ENCODE measurements around the gene NPHP3.
A peak's percentile ranks its signal among the peaks of the same experiment; 100 is the strongest.

Gene NPHP3

DNA sequence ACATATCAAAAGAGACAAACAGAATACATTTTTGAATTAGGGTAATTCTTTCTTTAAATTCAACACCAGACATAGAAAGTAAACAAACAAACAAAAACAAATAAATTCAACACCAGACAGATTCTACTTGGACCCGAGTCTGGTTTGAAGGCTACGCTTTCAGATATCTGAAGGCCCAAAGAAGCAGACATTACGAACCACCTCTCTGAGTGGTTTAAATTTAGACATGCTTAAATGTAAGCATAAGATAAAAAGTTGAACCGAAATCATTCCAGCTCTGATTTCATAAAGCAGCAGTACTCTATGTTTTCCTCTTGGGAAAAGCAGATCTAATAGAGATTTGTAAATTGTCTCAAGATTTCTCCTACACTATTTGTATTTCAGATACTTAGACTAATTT lies 32.2 kb downstream of the NPHP3 start:
- no peak for DNase-seq (ENCODE audit: low spot score)

DNA sequence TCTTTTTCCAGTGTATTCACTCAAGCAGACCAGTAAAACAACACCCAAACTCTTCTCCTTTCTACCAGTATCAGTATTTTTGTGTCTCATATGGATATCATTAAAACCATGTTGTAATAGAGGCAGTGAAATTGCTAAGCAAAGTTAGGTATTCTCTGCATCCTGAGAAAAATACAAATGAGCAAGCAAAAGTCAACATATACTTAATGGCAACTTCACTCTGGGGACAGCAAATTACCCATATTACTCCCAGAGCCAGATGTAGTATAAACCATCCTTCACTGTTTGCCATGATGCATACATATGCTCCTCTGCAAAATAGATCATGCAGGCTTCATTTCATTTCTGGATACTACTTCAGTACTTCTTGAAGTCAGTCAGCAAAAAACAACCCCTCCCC lies 40.0 kb downstream of the NPHP3 start:
- DNase-seq (ENCODE audit: low spot score) = no peak

DNA sequence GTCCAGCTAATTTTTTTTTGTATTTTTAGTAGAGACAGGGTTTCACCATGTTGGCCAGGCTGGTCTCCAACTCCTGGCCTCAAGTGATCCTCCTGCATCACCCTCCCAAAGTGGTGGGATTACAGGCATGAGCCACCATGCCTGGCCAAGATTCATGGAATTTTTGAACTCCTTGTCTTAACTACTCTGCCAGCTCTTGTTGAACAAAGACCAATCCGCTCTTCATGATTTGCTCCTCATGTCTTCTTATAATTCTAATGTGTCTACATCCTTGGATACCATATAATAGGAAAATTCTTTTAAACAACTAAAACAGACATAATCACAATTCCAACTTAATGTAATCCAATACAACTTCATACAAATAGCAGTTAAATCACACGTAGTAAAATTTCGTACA lies 40.8 kb downstream of the NPHP3 start:
- no peak for DNase-seq (ENCODE audit: low spot score)

DNA sequence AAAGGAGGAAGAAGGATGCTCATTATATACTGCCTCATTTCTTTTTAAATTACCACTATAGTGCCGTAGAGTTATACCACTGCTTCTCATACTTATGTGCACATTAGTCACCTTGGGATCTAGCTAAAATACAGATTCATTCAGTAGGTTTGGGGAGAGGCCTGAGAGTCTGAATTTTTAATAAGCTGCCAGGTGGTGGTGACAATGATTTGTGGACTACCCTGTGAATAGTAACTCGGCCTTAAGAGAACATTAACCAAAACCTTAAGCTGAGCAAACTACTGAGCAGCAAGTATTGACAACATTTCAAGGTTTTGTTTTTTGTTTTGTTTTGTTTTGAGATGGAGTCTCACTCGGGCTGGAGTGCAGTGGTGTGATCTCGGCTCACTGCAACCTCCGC lies 42.3 kb downstream of the NPHP3 start:
- DNase-seq (ENCODE audit: low spot score) = no peak

DNA sequence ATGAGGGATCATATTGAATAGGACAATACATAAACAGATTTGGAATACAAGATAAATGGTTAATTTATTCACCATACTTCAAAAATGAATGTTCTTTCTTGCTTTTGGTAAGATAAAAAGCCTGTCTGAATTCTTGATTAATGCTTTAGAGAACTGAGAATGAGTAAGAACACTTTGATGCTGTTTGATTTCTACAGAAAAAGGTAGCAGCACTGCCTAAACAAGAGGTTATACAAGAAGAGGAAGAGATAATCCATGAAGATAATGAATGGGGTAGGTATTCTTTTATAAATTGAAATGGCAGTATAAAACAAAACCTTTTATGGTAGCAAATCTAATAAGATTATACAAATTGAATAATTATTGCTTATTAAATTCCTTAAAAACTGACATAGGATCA lies 46.8 kb downstream of the NPHP3 start:
- no peak for DNase-seq (ENCODE audit: low spot score)

DNA sequence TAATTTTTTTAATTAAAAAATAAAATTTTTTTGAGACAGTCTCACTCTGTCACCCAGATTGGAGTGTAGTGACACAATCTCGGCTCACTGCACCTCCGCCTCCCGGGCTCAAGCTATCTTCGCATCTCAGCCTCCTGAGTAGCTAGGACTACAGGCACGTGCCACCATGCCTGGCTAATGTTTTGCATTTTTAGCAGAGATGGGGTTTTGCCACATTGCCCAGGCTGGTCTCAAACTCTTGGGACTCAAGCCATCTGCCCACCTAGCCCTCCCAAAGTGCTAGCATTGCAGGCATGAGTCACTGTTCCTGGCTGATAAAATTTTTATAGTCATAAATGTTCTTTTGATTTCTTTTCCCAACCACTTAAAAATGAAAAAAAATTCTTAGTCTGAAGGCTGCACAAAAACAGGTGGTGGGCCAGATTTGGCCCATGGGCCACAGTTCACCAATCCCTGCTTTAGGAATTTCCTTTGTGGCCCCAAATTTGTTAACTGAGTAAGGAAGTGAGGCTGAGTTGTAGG lies 52.9 kb downstream of the NPHP3 start:
- DNase-seq (ENCODE audit: low spot score) = no peak

DNA sequence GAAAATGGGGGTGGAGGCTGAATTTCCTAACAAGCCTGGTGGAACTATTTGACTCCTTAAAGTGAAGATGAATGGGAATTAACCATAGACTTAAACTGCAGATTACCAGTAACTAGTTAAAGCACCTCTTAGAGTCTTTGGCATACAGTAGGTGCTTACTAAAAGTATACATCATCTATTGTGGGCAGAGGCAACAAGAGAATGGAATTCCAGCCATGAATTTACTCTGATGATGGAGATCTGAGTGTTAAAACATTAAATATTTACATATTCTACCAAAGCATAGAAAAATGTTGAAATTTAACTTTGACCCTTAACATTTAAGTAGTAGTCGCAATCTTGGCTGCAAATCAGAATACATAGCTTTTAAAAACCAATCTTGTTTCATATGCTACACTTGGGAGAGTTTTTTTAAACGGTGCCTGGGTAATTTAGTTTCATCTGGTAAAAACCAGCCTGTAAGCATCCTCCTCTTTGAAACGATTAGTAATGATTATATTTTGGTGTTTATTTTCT lies 56.9 kb downstream of the NPHP3 start:
- no peak for DNase-seq (ENCODE audit: low spot score)

DNA sequence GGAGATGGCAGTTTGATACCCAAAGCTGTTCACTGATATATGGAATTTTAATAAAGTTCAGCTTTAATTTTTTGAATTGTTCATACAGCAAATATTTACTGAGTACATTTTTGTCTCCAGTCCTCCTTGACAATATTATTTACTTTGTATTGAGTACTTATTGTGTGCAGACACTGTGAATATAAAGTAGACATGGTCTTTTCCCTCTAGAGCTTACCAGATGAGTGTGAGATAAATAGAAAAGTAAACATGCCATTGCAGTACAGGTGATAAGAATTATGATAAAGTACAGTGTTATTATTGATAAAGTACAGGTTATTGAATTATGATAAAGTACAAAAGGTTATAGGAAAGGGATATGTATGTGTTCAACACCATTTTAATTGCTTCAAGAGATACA lies 60.0 kb downstream of the NPHP3 start:
- no peak for DNase-seq (ENCODE audit: low spot score)

DNA sequence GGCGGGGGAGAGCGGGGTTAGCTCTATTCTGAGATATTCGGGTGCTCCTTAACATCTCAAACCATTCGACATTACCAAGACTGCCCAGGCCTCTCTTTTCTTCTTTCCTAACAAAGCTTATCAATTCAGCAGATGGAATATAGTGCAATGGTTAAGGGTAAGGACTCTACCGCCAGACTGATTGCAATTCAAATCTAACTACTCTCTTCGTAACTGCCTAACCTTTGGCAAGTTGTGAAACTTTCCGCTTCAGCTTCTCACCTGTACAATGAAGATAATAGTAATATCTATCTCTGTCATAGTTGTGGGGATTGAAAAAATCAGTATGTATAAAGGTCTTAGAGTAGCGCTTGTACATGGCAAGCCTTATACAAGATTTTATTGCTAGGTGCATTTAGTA lies 61.1 kb downstream of the NPHP3 start:
- no peak for DNase-seq (ENCODE audit: low spot score)

DNA sequence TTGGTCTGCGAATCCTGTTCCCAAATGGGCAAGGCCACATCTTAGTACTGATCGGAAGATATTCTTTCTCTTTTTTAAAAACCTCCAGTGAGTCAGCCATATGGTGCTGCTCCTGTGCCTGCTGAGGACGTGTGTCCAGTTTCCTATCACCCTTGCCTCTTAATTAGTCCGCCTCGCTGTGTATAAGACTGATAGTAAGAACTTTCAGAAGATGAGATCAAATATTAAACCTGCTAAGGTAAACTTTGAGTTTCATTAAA lies 61.5 kb downstream of the NPHP3 start:
- DNase-seq (ENCODE audit: low spot score) = no peak

DNA sequence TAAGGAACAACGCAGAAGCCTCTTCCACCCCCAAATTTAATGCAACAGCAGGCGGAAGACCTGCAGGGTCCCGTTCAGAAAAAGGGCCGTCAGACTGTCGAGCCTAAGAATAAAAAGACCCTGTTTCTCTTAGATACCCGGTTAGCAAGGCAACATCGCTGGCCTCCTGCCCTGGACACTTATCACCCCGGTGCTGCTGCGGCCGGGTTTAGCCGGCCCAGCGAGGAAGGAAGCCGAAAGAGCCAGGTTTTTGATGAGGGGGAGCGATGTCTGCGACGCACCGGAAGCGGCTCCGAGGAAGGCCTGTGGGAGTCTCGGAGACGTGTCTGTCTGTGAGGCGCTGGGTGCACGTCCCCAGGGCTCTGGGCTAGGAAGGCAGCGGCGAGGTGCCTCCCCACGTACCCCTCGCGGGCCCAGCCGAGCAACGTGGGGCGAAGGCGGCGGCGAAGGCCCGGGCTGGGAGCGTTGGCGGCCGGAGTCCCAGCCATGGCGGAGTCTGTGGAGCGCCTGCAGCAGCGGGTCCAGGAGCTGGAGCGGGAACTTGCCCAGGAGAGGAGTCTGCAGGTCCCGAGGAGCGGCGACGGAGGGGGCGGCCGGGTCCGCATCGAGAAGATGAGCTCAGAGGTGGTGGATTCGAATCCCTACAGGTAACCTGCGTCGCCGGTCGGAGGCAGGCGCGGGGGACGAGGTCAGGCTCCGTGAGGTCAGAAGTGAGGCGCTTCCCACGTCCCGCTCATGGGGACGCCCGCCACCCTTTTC lies 62.0 kb downstream of the NPHP3 start, which contains the start of gene UBA5:
UBA5 (plus strand) TSS at position 278 of the 759 bp plus-strand sequence; CDS start at position 487, 209 bp downstream.
- DNase-seq (ENCODE audit: low spot score) = peak; percentile 67

DNA sequence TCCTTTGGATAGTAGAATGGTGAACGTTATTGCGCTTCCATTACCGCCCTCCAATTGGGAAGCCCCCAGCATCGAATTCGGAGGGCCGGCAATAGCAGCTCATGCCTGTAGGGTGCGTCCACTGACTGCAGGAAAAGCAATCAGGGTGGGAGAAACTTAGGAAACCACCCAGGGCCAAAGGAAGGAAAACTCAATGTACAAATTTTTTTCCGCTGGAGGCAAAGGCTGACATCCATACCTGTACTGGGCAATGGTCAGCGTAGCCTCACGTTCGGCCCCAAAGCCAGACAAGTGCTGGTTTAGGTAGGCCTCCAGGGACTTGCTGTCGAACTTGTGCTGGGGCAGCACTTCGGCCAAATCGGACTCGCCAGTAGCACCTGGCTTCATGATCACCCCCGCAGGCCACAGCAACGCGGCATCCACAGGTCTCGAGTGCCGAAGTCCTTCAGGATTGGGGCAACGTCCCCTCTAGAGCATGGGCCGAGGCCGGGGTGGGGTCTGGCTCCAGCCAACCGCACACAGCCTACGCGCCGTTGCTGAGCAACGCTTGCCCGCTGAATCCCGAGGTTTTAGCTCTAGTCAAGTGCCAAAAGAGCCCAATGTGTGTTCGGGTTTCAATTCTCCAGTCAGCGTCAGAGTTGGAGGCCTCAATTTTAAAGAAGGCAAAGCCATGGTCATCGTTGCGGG lies 62.7 kb downstream of the NPHP3 start, which contains the start of gene ACAD11:
ACAD11 (minus strand) TSS at position 445 of the 687 bp plus-strand sequence; CDS start at position 387, 58 bp downstream.
- DNase-seq (ENCODE audit: low spot score) = peak; percentile 24

DNA sequence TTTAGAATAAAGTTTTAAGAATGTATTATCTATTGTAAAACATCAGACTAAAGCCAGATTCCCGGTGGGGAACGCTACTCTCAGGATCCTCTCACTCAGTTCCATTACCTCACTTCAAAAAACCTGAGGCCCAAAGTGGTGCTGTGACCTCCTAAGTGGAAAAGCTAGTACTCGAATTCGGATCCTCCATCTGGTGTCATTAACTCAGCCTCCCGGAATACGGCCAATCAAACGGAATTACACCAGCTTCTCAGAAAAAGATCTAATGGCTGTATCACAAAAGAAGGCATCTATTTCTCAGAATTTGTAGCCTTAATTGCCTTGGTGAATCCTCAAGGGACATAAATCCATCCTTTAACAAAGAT lies 63.2 kb downstream of the NPHP3 start:
- DNase-seq (ENCODE audit: low spot score) = no peak

DNA sequence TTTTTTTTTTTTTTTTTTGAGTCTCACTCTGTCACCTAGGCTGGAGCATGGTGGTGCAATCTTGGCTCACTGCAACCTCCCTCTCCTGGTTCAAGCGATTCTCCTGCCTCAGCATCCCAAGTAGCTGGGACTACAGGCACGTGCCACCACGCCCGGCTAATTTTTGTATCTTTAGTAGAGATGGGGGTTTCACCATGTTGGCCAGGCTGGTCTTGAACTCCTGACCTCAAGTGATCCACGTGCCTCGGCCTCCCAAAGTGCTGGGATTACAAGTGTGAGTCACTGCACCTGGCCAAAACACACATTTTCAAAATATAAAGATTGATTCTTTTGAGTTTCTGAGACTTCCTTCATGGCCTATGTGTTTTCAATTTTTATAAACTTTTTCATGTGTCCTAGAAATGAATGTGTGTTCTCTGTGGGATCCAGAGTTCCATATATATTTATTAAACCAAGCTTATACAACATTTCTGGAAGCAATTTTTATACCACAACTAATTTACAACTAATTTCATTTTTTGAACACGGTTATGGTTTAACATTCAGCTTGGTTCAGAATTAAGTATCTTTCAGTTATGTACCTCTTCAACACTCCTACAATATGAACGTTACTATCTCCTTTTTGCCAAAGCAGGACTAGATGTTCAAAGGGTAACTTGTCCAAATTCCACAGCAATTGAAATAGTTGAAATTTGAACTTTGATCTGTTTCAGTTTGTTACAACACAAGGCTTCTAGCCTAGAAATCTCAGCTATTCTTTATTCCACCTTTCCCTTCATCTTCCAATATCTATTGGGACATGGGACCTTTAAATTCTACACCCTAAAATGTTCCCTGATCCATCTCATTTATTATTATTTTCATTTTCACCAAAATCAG lies 64.1 kb downstream of the NPHP3 start:
- no peak for DNase-seq (ENCODE audit: low spot score)

DNA sequence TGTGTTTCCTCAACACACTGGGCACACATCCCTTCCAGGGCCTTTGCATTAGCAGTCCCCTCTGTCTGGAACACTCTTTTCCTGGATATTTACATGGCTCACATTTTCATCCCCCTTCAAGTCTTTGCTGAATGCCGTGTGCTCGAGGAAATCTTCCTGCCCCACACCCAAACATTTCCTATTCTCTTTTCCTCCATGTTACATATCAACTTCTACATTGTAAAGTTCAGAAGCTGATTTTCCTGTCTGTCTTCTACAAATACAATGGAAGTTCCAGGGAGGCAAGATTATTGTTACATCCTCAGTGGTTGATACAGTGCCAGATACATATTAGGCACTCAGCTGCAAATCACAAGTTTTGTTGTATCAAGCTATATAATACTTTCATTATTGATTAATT lies 66.7 kb downstream of the NPHP3 start:
- DNase-seq (ENCODE audit: low spot score) = no peak

DNA sequence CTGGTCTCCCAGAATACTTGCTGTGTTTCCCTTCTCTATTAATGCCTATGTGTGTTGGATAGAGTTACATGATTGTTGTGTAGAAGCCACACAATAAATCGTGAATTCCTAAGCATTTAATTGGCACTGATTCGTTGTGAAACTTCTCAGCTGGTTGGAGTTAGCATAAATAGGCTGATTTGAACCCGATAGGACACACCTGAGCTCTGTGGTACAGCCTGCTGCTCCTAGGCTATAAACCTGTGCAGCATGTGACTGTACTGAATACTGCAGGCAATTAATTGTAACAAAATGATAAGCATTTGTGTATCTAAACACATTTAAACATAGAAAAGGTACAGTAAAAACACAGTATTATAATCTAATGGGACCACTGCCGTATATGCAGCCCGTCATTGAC lies 67.5 kb downstream of the NPHP3 start:
- DNase-seq (ENCODE audit: low spot score) = no peak

DNA sequence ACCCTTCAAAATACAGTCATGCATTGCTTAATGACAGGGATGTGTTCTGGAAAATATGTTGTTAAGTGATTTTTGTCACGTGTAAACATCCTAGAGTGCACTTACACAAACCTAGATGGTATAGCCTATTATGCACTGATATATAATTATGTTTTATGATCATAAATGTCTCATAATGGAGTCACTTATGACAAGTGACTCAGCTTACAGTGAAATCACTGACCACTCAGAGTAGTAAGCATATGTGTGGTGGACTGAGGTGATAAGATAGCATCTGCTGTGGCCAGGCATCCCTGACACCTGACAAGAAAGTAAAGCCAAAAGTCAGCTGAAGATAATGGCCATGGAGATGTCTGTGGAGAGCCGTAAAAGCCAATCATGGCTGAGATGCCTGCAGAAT lies 68.0 kb downstream of the NPHP3 start:
- no peak for DNase-seq (ENCODE audit: low spot score)

DNA sequence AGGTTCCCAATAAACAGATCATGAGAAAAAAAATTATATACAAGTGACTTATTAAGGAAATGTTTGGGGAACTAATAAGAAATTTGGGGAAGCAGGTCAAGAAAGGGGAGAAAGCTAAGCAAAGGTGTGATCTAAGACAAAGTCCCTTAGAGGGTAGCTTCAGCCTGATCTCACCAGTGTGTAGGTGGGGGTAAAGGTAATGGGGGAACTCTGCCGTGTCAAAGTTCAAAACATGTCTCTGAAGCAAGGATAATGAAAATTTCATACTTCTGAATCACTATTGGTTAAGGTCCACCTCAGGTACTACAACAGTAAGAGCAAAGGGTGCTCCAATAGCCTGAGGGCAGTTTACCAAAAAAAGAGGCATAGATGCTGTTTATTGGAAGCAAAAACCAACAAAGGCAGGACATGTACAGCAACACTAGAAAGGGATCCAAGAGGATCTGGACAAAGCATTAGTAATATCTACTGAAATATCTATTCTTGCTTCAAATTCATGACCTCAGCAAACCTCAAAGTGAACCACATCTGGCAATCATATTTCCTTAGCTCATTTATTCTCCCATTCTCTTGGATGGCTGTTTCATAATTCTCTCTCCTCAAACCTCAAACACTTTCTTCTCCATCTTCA lies 69.5 kb downstream of the NPHP3 start:
- no peak for DNase-seq (ENCODE audit: low spot score)

DNA sequence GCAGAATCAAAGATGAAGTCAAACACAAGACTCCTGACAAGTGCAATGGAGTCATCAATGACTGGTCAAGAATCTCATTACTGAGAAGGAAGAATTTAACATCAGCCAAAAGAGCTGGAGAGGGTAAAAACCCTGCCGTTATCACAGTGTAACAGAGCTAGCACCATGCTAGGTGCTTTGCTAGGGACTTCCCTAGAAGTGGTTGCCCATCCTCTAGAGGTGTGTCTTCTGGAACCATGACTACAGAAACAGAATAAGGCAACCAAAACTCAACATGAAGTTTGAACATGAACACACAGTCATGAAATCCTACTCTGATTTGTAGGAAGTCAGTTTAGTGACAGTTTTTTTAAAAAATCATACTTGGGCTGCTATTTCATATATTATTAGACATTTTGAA lies 72.1 kb downstream of the NPHP3 start:
- DNase-seq (ENCODE audit: low spot score) = no peak

DNA sequence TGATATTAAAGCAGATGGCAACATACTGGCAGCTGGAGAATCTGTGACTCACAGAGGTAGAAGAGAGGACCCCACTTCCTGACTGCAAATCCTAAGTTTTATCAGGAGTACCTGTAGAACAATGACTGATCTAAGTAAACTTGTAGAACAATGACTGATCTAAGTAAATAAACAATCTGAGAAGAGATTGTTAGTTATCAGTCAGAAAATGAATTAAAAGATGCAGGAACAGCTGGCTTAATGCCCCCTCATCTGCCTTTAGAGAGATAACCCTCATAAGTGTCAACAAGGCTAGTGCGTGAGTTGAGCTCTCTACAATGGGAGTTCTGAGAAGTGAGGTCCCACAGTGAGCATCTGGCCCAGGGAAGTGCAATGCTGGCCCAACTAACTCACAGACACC lies 77.2 kb downstream of the NPHP3 start:
- DNase-seq (ENCODE audit: low spot score) = no peak

DNA sequence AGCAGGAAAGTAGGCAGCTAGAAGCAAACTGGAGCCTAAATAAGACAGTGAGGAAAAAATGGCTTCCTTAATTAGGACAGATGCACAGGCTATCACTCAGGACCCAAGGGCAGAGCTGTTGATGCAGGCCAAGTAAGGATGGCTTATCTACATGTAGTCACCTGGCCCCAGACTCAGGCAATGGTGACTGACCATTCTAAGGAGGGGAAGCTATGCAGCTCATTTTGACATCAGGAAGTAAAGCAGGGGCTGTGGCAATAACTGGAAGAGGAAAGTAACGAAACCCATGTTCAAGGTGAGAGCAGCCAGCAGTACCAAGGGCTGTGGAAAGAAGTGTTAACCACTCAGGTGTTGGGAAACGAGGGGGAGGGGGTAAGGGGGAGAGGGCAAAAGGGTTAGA lies 78.8 kb downstream of the NPHP3 start:
- no peak for DNase-seq (ENCODE audit: low spot score)

DNA sequence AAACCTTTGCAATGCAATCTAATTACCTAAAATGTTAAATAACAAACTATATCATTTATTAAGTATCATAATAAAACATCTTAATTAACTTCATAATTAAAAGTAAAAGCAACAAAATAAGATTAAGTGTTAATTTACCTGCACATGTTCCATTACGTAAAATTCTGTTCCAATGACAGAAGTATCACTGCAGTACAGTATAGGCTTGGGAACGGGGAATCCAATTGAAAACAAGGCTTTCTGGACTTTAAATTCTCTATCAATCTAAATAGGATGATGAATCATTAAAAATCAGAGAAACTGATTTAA lies 79.7 kb downstream of the NPHP3 start:
- no peak for DNase-seq (ENCODE audit: low spot score)

All from CD4-positive, alpha-beta T cell treated with Interleukin-15 for 4 hours (primary cell).